K562 treated with DMSO at 1 percent for 12 hours (cell line): ENCODE measurements around the gene LGR5. TPM values are rescaled to one million over a fixed set of nuclear protein-coding genes. Genes with fewer than 3 reads are reported as not detected.

Source experiments
- total RNA-seq: library from RNA; unstranded; fragments of 300-600 nt; gene quantifications from 2 replicates; pipeline ENCODE4 v1.2.3, GENCODE V29; 2022; ENCODE audit not compliant: insufficient read depth

The LGR5 gene, protein sequence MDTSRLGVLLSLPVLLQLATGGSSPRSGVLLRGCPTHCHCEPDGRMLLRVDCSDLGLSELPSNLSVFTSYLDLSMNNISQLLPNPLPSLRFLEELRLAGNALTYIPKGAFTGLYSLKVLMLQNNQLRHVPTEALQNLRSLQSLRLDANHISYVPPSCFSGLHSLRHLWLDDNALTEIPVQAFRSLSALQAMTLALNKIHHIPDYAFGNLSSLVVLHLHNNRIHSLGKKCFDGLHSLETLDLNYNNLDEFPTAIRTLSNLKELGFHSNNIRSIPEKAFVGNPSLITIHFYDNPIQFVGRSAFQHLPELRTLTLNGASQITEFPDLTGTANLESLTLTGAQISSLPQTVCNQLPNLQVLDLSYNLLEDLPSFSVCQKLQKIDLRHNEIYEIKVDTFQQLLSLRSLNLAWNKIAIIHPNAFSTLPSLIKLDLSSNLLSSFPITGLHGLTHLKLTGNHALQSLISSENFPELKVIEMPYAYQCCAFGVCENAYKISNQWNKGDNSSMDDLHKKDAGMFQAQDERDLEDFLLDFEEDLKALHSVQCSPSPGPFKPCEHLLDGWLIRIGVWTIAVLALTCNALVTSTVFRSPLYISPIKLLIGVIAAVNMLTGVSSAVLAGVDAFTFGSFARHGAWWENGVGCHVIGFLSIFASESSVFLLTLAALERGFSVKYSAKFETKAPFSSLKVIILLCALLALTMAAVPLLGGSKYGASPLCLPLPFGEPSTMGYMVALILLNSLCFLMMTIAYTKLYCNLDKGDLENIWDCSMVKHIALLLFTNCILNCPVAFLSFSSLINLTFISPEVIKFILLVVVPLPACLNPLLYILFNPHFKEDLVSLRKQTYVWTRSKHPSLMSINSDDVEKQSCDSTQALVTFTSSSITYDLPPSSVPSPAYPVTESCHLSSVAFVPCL
- not detected in 2 replicates for total RNA-seq

DNA sequence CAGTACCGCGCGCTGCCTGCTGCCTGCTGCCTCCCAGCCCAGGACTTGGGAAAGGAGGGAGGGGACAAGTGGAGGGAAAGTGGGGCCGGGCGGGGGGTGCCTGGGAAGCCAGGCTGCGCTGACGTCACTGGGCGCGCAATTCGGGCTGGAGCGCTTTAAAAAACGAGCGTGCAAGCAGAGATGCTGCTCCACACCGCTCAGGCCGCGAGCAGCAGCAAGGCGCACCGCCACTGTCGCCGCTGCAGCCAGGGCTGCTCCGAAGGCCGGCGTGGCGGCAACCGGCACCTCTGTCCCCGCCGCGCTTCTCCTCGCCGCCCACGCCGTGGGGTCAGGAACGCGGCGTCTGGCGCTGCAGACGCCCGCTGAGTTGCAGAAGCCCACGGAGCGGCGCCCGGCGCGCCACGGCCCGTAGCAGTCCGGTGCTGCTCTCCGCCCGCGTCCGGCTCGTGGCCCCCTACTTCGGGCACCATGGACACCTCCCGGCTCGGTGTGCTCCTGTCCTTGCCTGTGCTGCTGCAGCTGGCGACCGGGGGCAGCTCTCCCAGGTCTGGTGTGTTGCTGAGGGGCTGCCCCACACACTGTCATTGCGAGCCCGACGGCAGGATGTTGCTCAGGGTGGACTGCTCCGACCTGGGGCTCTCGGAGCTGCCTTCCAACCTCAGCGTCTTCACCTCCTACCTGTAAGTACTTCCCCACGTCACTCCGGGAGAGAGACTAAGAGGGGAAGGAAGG lies at the start of gene LGR5:
Gene LGR5 (plus strand): TSS at position 186 of the 732 bp plus-strand sequence. CDS start 283 bp downstream, at position 469.

Other genes starting within 250 kb of the LGR5 start
- gene ZFC3H1, start 224.1 kb downstream of the LGR5 start, total RNA-seq = 6.6 and 23.0 TPM in 2 replicates
- gene THAP2, start 224.5 kb downstream of the LGR5 start, total RNA-seq = 1.0 and 4.1 TPM in 2 replicates
- gene TMEM19, start 246.3 kb downstream of the LGR5 start, total RNA-seq = 6.5 and 8.8 TPM in 2 replicates